Muscle of arm (tissue), 14 donors: ENCODE results near the gene TEKTIP1. TPM values are rescaled to one million over a fixed set of nuclear protein-coding genes. Genes with fewer than 3 reads are reported as not detected.

Experiments
- DNase-seq: peaks from one replicate; pipeline ENCODE4 v3.0.0-alpha.2; 2013
- long read RNA-seq, 11 donors: transcript quantifications; one replicate each; lab custom pipeline, GENCODE V29; 2026
- polyA plus RNA-seq, 12 donors: library from polyadenylated mRNA; unstranded; fragments of 120-200 nt; gene quantifications; one replicate each; pipeline ENCODE4 v1.2.1, GENCODE V29; 2013; ENCODE audit not compliant: insufficient read length in 12 of 12

The TEKTIP1 gene
- 1 to 10 TPM in 10 of 12 donors, not detected in 2; 1.5 to 3.6 (median 3.0) TPM for polyA plus RNA-seq
- long read RNA-seq, donor 1, result 0 reads
- long read RNA-seq, donor 2, result 0 reads
- long read RNA-seq, donor 3, partial matches to known transcripts, result 0 of 1 reads
- long read RNA-seq, donor 3, other reads (novel, unspliced or antisense), result 0 of 1 reads
- long read RNA-seq, donor 4, result 0 reads
- long read RNA-seq, donor 5, result 0 reads
- long read RNA-seq, donor 6, result 0 reads
- long read RNA-seq, donor 7, result 0 reads
- long read RNA-seq, donor 8, result 0 reads
- long read RNA-seq, donor 9, result 0 reads
- long read RNA-seq, donor 10, result 0 reads
- long read RNA-seq, donor 11, result 0 reads

DNA sequence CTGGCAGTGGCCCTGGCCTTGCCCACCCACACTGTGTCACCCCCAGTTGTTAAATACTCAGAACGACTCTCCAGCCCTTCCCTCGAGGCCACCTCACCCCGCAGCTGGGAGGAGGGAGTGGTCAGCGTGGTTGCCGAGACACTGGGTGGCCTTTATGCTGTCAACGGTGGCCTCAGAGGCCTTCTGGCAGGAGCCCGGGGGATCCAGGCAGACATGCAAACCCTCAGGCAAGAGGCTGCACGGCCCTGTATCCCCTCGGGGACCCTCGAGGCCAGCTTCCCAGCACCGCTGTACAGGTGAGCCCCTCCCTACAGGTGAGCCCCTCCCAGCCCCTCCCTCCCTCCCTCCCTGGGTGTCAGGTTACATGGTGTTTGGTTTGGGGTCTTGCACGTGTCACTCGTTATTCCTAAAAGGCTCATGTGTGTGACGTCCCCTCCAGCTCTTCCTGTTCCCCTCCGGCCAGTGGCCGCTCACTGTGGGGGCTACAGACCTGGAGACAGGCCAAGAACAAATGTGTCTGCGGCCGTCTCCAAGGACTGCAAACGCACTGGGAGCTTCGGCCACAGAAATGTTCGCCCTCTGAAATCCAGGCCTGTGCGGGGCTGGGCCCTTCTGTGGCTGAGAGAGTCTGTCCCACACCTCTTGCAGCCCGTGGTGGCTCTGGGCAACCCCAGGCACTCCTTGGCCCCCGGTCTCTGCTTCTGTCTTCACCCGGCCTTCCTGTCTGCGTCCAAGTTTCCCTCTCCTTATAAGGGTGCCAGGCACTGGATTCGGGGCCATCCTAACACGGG, at the start of gene TEKTIP1:
TSS of gene TEKTIP1 (plus strand) at position 210 of the 791 bp plus-strand sequence. CDS start at position 214, 4 bp downstream.
- DNase-seq, result no peak

DNA sequence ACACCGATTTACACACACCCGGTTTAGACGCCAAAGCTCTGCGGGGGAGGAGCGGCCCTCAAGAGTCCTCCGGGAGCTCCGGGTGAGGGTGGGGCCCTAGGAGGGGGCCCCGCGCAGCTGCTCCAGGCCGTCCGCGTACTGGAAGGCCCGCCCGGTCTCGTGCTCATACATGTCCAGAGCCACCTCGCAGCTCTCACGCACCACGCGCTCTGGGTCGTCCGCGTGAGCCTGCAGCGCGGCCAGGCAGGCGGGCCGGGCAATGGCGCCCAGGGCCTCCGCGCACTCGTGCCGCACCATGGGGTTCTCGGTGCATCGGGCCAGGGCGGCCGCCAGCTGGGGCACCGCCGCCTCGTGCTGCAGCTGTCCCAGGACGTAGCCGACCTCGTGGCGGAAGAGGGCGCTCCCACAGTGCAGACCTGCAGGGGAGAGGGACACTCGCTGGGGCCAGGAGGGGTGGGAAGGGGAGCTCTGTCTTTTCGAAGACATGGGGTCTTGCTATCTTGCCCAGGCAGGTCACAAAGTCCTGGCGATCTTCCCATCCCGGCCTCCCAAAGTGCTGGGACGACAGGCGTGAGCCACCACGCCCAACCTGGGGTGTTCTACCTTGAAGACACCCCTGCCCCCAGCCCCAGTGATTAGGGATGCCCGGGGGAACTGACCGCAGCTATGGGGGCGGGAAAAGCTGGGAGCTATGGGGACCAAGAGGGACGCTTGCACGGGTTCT, 47.4 kb upstream of the TEKTIP1 start:
- DNase-seq, result no peak

DNA sequence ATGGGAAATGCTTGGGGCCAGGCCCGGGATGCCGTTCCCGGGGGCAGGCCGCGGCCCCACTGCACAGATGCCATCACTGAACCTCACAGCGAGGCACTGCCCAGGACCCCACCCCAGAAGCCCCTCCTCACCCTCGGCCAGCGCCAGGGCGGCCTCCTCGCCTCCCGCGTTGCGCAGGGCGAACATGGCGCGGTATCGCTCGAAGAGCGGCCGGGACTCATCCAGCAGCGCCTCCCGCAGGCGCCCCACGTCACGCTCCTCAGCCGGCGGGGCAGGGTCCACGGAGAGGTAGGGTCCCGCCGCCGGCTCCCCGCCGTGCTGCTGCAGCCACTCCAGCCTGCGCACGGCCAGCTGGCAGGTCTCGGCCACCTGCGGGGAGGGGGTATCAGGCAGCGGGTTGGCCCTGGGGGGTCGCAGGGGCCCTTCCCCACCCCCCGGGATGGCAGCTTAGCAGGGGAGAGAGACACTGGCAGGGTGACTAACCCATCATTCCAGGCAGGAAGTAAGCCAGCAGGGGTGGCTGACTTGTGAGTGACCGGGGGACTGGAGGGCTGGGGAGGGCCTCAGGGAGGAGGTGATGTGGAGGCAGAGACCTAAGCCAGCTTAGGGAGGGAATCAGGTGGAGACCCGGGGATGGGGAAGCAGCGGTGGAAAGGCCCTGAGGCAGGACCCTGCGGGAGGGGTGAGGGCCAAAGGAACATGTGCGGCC, 46.7 kb upstream of the TEKTIP1 start:
- no peak for DNase-seq

- DNase-seq, result no peak
These were observed 46.1 kb upstream of the TEKTIP1 start for GRCh38 chr19:3492919-3493318.

GRCh38 chr19:3493651-3494050, 45.3 kb upstream of the TEKTIP1 start:
- DNase-seq, result no peak

DNA sequence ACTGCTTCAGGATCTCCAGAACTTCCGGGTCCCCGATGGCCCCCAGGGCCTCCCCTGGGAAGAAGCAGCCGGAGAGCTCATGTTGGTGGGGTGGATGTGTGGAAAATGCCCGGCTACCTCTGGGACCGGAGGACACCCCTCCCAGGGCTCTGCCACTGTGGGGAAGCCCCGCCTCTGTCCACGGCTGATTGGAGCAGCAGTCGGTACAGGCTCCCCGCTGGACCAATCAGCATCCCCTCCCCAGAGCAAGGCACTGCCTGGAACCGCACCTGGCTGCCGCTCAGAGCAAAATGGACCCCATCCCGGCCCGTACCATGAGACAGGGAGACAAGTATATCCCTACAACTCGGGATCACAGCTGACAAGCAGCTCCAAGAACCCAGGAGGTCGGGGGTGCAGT, 44.9 kb upstream of the TEKTIP1 start:
- DNase-seq, result no peak

GRCh38 chr19:3494559-3494958, 44.4 kb upstream of the TEKTIP1 start:
- no peak for DNase-seq

DNA sequence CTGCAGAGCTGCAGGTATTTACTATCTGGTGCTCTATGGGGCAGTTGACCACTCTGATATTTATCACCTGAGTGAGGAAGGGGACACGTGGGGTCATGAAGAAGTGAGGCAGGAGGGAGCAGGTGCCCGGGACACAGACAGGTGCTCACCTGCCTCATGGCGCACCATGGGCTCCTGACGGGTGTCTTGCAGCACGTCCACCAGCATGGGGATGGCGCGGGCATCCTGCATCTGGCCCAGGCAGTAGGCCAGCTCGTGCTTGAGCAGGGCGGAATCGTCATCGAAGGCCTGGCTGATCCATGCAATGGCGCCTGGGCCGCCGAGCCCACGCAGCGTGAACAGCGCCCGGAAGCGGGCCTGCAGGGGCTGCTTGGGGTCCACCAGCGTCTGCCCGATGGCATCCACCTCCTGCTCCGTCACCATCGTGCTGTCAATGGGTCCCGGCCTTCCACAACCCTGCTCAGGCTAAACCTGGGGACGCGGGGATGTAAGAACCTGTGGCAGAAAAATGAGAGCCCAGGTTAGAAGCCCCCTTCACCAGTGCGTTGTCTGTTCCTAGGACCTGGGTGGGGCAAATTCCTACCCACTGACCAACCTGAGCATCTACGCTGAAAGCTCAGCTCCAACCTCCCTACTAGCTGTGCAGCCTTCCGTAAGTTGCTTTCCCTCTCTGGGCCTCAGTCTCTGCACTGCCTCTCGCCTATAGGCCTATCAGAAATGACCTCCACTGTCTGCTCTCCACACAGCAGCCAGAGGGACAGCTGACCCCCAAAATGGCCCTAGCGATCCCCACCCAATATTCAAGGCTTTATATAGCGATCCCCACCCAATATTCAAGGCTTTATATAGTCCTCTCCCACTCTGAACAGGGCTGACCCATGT, 42.3 kb upstream of the TEKTIP1 start:
- no peak for DNase-seq

- no peak for DNase-seq
These were observed 41.0 kb upstream of the TEKTIP1 start for GRCh38 chr19:3497757-3498520.

GRCh38 chr19:3499738-3500428, 39.1 kb upstream of the TEKTIP1 start:
- DNase-seq, result no peak

GRCh38 chr19:3500429-3501101, 38.4 kb upstream of the TEKTIP1 start, which contains the start of gene DOHH:
DOHH (minus strand) TSS chr19:3500674; CDS start chr19:3496814, 3,860 bp downstream.
- peak; percentile 99 for DNase-seq

- no peak for DNase-seq
These were observed 37.2 kb upstream of the TEKTIP1 start for GRCh38 chr19:3501780-3502179.

- DNase-seq, result no peak
These were observed 35.9 kb upstream of the TEKTIP1 start for GRCh38 chr19:3503036-3503572.

- DNase-seq, result no peak
These were observed 34.2 kb upstream of the TEKTIP1 start for GRCh38 chr19:3504735-3505134.

DNA sequence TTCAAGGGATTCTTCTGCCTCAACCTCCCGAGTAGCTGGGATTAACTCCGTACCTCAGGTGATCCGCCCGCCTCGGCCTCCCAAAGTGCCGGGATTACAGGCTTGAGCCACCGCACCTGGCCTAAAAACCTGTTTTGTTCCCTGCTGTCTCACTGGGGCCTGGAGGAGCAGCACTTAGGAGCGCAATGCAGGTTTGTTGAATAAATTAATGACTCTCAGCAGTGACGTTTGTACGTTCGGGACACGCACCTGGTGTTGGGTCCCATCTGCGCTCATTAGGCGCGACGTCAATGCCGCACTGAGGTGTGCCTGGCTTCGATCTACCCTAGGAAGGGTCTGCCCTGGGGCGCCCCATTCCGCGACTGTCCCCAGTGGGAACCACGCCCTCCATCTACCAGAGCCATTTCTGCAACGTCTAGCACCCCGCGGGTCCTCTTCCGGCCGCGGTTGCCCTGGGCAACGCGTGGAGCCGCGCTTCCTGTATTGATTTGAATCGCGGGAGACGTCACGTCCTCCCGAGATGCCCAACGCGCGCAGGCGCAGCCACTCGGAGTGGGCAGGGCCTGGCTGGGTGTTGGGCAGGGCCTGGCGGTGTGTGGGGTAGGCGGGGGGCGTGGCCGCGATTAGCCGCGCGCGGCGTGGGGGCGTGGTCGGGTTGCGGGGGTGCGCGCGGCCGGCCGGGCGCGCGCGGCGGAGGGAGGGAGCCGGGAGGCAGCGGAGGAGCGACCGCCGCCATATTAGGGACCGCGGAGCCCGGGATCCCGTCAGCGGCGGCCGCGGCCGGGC, 33.2 kb upstream of the TEKTIP1 start, which contains the start of gene FZR1:
TSS of gene FZR1 (plus strand) at position 714 of the 786 bp plus-strand sequence. CDS start 16,679 bp downstream, outside the sequence.
- peak; percentile 98 for DNase-seq

GRCh38 chr19:3506384-3507340, 32.3 kb upstream of the TEKTIP1 start:
- DNase-seq, result peak; percentile 20
